B cell (primary cell): ENCODE measurements around the gene HOXB8. TPM values are rescaled to one million over a fixed set of nuclear protein-coding genes. Genes with fewer than 3 reads are reported as not detected.

Experiments
- ATAC-seq: fragments of 200-7000 bp; cut with Tn5 transposase; one replicate; pipeline ENCODE4 v1.10.0; 2021; ENCODE audit warnings: low read depth, mild to moderate bottlenecking, moderate number of reproducible peaks, moderate library complexity
- CTCF ChIA-PET: fragments of 350-600 bp; sonication (Branson Sonifier 250); formaldehyde crosslinking; loops from one replicate; lab custom pipeline; 2021; ENCODE audit warnings: antibody characterized with exemption, inconsistent platforms; lab: Charles Lee
- POLR2A ChIA-PET: fragments of 350-600 bp; sonication (Branson Sonifier 250); formaldehyde crosslinking; loops from one replicate; lab custom pipeline; 2021; ENCODE audit warnings: antibody characterized with exemption; lab: Charles Lee
- DNase-seq: peaks from one replicate; pipeline ENCODE4 v3.0.0; 2013
- H2AFZ ChIP-seq: 2 replicates; pipeline ENCODE4 v1.6.1; 2012; ENCODE audit warnings: mild to moderate bottlenecking, low read depth, low read length; ENCODE audit not compliant: insufficient read depth, poor library complexity, severe bottlenecking
- H3K27ac ChIP-seq, 2 donors: 1 replicate in 1 of 2; 2 replicates in 1 of 2; pipeline ENCODE4 v1.5.1; 2012 to 2013; ENCODE audit warnings: low read length in 2 of 2, mild to moderate bottlenecking in 2 of 2, moderate library complexity in 1 of 2
- H3K27me3 ChIP-seq, 4 experiments: fragments of 200-600 bp in 1 of 4; sonication (generic) in 1 of 4; replicated peaks in 1 of 4; 1 replicate in 2 of 4; 2 replicates in 2 of 4; pipeline versions ENCODE4 v1.6.1 to v1.7.0; 2013 to 2016; ENCODE audit warnings: low read length in 3 of 4, mild to moderate bottlenecking in 2 of 4, mixed read lengths in 1 of 4, moderate library complexity in 1 of 4; ENCODE audit not compliant: insufficient read depth in 4 of 4, control insufficient read depth in 3 of 4; ENCODE audit errors: control extremely low read depth in 1 of 4
- H3K36me3 ChIP-seq, 2 experiments: replicated peaks in 1 of 2; 1 replicate in 1 of 2; 2 replicates in 1 of 2; pipeline versions ENCODE4 v1.6.1 to v1.7.1; 2013; ENCODE audit warnings: low read length in 1 of 2; ENCODE audit not compliant: insufficient read depth in 2 of 2, control insufficient read depth in 1 of 2; ENCODE audit errors: control extremely low read depth in 1 of 2, extremely low read depth in 1 of 2
- H3K4me1 ChIP-seq, 2 donors: fragments of 200-600 bp in 1 of 2; sonication (generic) in 1 of 2; 1 replicate in 1 of 2; 2 replicates in 1 of 2; pipeline versions ENCODE4 v1.5.1 to v1.6.1; 2013 to 2017; ENCODE audit warnings: low read length in 2 of 2; ENCODE audit not compliant: control insufficient read depth in 2 of 2, insufficient read depth in 2 of 2
- H3K4me2 ChIP-seq: replicated peaks from 2 replicates; pipeline ENCODE3; 2012; ENCODE audit warnings: mild to moderate bottlenecking, low read depth, low read length; ENCODE audit not compliant: poor library complexity, severe bottlenecking
- H3K4me3 ChIP-seq, 5 experiments: fragments of 200-600 bp in 1 of 5; sonication (generic) in 1 of 5; 1 replicate in 3 of 5; 2 replicates in 2 of 5; pipeline versions ENCODE4 v1.5.1 to v1.7.0; 2011 to 2016; ENCODE audit warnings: low read length in 4 of 5, mild to moderate bottlenecking in 4 of 5, low read depth in 2 of 5, control low read depth in 1 of 5, moderate library complexity in 1 of 5; ENCODE audit not compliant: insufficient read depth in 1 of 5; ENCODE audit errors: control extremely low read depth in 1 of 5, extremely low read depth in 1 of 5
- H3K79me2 ChIP-seq: fragments of 200-600 bp; sonication (generic); one replicate; pipeline ENCODE4 v1.6.0; 2016; ENCODE audit warnings: low read length; ENCODE audit not compliant: control insufficient read depth, insufficient read depth
- H3K9ac ChIP-seq: fragments of 200-600 bp; sonication (generic); 2 replicates; pipeline ENCODE4 v1.6.1; 2017; ENCODE audit warnings: mild to moderate bottlenecking, low read length, moderate library complexity
- H3K9me3 ChIP-seq, 3 donors: one replicate each; pipeline versions ENCODE4 v1.6.1 to v1.7.1; 2013; ENCODE audit warnings: low read length in 2 of 3; ENCODE audit not compliant: control insufficient read depth in 2 of 3, insufficient read depth in 1 of 3; ENCODE audit errors: control extremely low read depth in 1 of 3
- H4K20me1 ChIP-seq: 2 replicates; pipeline ENCODE4 v1.6.0; 2012; ENCODE audit warnings: mild to moderate bottlenecking, low read length; ENCODE audit not compliant: insufficient read depth, control insufficient read depth, poor library complexity, severe bottlenecking
- H3K27ac Mint-ChIP-seq: one replicate; pipeline ENCODE4 v1.8.0; 2021; ENCODE audit warnings: mixed read lengths
- H3K27me3 Mint-ChIP-seq: one replicate; pipeline ENCODE4 v1.8.0; 2021; ENCODE audit warnings: mixed read lengths
- H3K4me1 Mint-ChIP-seq: one replicate; pipeline ENCODE4 v1.8.0; 2021; ENCODE audit warnings: mixed read lengths
- H3K4me3 Mint-ChIP-seq: one replicate; pipeline ENCODE4 v1.8.0; 2021; ENCODE audit warnings: mixed read lengths
- H3K9me3 Mint-ChIP-seq: one replicate; pipeline ENCODE4 v1.8.0; 2022; ENCODE audit warnings: mixed read lengths; ENCODE audit not compliant: insufficient read depth
- EZH2 ChIP-seq: IDR thresholded peaks from 2 replicates; pipeline ENCODE4 v1.6.1; 2012; ENCODE audit warnings: borderline replicate concordance, low read depth, mild to moderate bottlenecking, moderate library complexity, low read length; ENCODE audit not compliant: insufficient read depth, poor library complexity, severe bottlenecking
- WGBS: methylation state at CpG from one replicate; pipeline ENCODE4 v1.1.5; 2013; ENCODE audit warnings: missing lambda C conversion rate; ENCODE audit not compliant: insufficient coverage; 5-methylcytosine and 5-hydroxymethylcytosine counted together
- intact Hi-C: fragments of 100-400 bp; cut with micrococcal nuclease; formaldehyde crosslinking; loops from one replicate; pipeline ENCODE4 v1.10.0; 2022
- polyA plus RNA-seq: library from polyadenylated mRNA; depleted of rRNA; stranded (reverse); fragments of >200 nt; gene quantifications from 2 replicates; pipeline ENCODE4 v1.2.3, GENCODE V29; 2012
- total RNA-seq, 2 donors: library from RNA; stranded (reverse); fragments of 120-200 nt in 1 of 2; gene quantifications; 1 replicate in 1 of 2; 2 replicates in 1 of 2; pipeline versions ENCODE4 v1.2.3 to v1.2.4, GENCODE V29; 2013 to 2022
- TF ChIP-seq, protein P1 (sequence below): fragments of 200-600 bp; IDR thresholded peaks from one replicate; pipeline ENCODE4 v1.8.0; 2022; ENCODE audit warnings: antibody characterized with exemption, mild to moderate bottlenecking

Gene HOXB8
- total and polyA plus RNA-seq, 2 donors (not counting 1 experiment from before 2014, with no cell fraction given), result not detected

DNA sequence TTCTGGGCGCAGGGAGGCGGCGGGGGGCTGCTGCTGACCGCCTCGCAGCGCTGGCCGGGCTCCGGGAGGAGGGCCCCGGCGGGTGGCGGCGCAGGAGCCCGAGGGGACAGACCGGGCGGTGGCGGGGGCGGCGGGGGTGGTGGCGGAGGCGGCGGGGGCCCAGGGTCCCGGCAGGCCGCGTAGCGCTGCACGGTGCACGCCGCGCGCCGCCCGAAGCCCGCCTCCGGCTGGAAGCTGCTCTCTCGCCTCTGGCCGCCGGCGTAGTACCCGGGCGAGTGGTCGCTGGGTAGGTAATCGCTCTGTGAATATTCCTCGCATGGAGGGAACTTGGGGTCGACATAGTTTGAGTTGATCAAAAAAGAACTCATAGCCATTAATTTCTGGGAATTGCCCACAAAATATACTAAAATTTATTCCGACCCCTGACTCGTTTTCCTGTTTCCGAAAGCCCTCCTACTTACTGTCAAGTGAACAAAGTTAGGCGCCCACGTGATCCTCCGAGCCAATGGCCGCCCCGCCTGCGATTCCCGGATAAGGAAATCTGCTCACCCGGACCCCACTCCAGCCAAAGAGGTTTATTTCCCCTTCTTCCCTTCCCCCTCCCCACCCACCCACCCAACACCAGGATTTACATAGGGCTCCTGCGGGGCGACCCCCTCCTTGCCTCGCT is 37.0 kb downstream of the HOXB8 start, which contains the start of gene HOXB4:
Gene HOXB4 (minus strand): TSS at position 405 of the 670 bp plus-strand sequence. CDS start 31 bp downstream, at position 374.
- H3K4me1 Mint-ChIP-seq, result peaks cover 49% of the 10 kb centered on the region
- H2AFZ ChIP-seq, result peak within 1 kb of the TSS; percentile 92
- ChIA-PET CTCF (interaction anchor here (1.3 to 1.6 kb wide), 4 partner anchors 15 to 270 kb away, joined by 3 to 4 read pairs (median 4); partner anchors contain the start of gene HOXB5), POLR2A (interaction anchor here (0.7 kb wide), 1 partner anchor 1087 kb away, joined by 3 read pairs; no protein-coding TSS in a partner anchor)
- H3K79me2 ChIP-seq, result no peaks in the 10 kb centered on the region
- peaks cover 0 to 30% (median 0%) of the 10 kb centered on the region in 3 donors for H3K9me3 ChIP-seq
- no peaks in the 10 kb centered on the region for H3K9me3 Mint-ChIP-seq
- H3K4me3 Mint-ChIP-seq, result peak within 1 kb of the TSS; percentile 88
- 0% methylated on average over 39 of the region's 58 CpGs for WGBS
- H3K4me1 ChIP-seq, result peaks cover 50 to 55% of the 10 kb centered on the region in 2 donors
- peak within 1 kb of the TSS; percentile 96 for H3K4me2 ChIP-seq
- H3K27ac ChIP-seq, result no peak within 1 kb of the TSS
- TF ChIP-seq, protein P1, sequence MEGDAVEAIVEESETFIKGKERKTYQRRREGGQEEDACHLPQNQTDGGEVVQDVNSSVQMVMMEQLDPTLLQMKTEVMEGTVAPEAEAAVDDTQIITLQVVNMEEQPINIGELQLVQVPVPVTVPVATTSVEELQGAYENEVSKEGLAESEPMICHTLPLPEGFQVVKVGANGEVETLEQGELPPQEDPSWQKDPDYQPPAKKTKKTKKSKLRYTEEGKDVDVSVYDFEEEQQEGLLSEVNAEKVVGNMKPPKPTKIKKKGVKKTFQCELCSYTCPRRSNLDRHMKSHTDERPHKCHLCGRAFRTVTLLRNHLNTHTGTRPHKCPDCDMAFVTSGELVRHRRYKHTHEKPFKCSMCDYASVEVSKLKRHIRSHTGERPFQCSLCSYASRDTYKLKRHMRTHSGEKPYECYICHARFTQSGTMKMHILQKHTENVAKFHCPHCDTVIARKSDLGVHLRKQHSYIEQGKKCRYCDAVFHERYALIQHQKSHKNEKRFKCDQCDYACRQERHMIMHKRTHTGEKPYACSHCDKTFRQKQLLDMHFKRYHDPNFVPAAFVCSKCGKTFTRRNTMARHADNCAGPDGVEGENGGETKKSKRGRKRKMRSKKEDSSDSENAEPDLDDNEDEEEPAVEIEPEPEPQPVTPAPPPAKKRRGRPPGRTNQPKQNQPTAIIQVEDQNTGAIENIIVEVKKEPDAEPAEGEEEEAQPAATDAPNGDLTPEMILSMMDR, result no peak
- TF ChIP-seq EZH2, result no peak
- no peaks in the 10 kb centered on the region for H4K20me1 ChIP-seq
- H3K4me3 ChIP-seq, result peak within 1 kb of the TSS; percentile 48 to 77 (median 61)
- intact Hi-C loops, result loop anchor here (2.0 to 5.0 kb wide), 3 partner anchors 15 to 37 kb away; partner anchors contain the start of genes HOXB5 and HOXB7
- H3K9ac ChIP-seq, result peak within 1 kb of the TSS; percentile 73
- H3K27me3 Mint-ChIP-seq, result peaks cover 48% of the 10 kb centered on the region
- peak within 1 kb of the TSS; percentile 80 for H3K27ac Mint-ChIP-seq
- no peaks in the 10 kb centered on the region for H3K36me3 ChIP-seq
- peaks cover 0 to 64% (median 47%) of the 10 kb centered on the region in 4 experiments for H3K27me3 ChIP-seq
- peak; percentile 77 for DNase-seq
- ATAC-seq, result peak; percentile 72
